Stimulated activated CD4-positive, alpha-beta T cell treated with anti-CD3 and anti-CD28 coated beads, Interleukin-15, amount 100 ng/mL, for 1 hour (primary cell): ENCODE measurements around the gene CEP41.

Source experiments
- DNase-seq, 2 donors: peaks; one replicate each; pipeline ENCODE4 v3.0.0-alpha.2; 2020; ENCODE audit warnings: low read depth in 1 of 2, low spot score in 1 of 2

CEP41 gene

GRCh38 chr7:130372402-130373165 is 68.2 kb downstream of the CEP41 start:
- no peak for DNase-seq

- no peak for DNase-seq
Measured at GRCh38 chr7:130371046-130371445, 69.8 kb downstream of the CEP41 start.

- no peak for DNase-seq
Measured at GRCh38 chr7:130369831-130370550, 70.8 kb downstream of the CEP41 start.

- DNase-seq, result no peak
Measured at GRCh38 chr7:130369110-130369711, 71.6 kb downstream of the CEP41 start.

GRCh38 chr7:130367836-130368746 is 72.7 kb downstream of the CEP41 start:
- no peak for DNase-seq

GRCh38 chr7:130367088-130367755 is 73.6 kb downstream of the CEP41 start:
- DNase-seq, result no peak

- DNase-seq, result no peak
Measured at GRCh38 chr7:130366564-130366963, 74.3 kb downstream of the CEP41 start.

- DNase-seq, result no peak
Measured at GRCh38 chr7:130365511-130366441, 75.0 kb downstream of the CEP41 start.

- DNase-seq, result no peak
Measured at GRCh38 chr7:130365088-130365487, 75.7 kb downstream of the CEP41 start.

- DNase-seq, result no peak
Measured at GRCh38 chr7:130364451-130364850, 76.4 kb downstream of the CEP41 start.

GRCh38 chr7:130363026-130363847 is 77.6 kb downstream of the CEP41 start:
- no peak for DNase-seq

GRCh38 chr7:130362251-130362816 is 78.5 kb downstream of the CEP41 start:
- no peak for DNase-seq

- DNase-seq, result no peak
Measured at GRCh38 chr7:130361681-130362080, 79.1 kb downstream of the CEP41 start.

- DNase-seq, result no peak
Measured at GRCh38 chr7:130360518-130360917, 80.3 kb downstream of the CEP41 start.

GRCh38 chr7:130359276-130359857 is 81.4 kb downstream of the CEP41 start:
- DNase-seq, result no peak

- DNase-seq, result no peak
Measured at GRCh38 chr7:130358471-130358870, 82.3 kb downstream of the CEP41 start.

GRCh38 chr7:130356876-130357611 is 83.8 kb downstream of the CEP41 start:
- no peak for DNase-seq
